Activated CD4-positive, alpha-beta T cell treated with anti-CD3 and anti-CD28 coated beads, Interleukin-2, Interleukin-4, amounts not matched to agents 100 ng/mL and 50 ng/mL, durations not matched to agents 16 hours and 8 hours (primary cell): Measurements from ENCODE around the gene SLC26A11.

ENCODE experiments used
- DNase-seq: peaks from one replicate; pipeline ENCODE4 v3.0.0-alpha.2; 2020; ENCODE audit warnings: low spot score

SLC26A11 gene

GRCh38 chr17:80220054-80220735 is at the start of gene SLC26A11, which contains the start of gene SGSH:
Gene SLC26A11, plus strand, starts transcription at chr17:80220427. Its CDS starts 1,134 bp downstream, at chr17:80221561.
Gene SGSH, minus strand, starts transcription at chr17:80220333. Its CDS starts 20 bp downstream, at chr17:80220313.
- DNase-seq: peak; percentile 73

GRCh38 chr17:80171681-80172080 is 48.5 kb upstream of the SLC26A11 start:
- DNase-seq: no peak

GRCh38 chr17:80173126-80173525 is 47.1 kb upstream of the SLC26A11 start:
- no peak for DNase-seq

DNA sequence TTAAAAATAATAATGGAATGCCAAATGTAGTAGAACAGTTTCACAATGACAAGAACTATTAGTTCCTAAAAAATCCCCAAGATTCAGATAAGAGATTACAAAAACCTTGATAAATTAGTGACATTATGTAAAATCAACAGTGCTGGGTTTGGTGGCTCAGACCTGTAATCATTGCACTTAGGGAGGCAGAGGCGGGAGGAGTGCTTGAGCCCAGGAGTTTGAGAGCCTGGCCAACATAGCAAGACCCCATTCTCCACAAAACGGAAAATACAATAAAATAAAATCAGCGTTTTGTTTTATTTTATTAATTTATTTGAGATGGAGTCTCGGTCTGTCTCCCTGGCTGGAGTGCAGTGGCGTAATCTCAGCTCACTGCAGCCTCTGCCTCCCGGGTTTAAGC is 46.3 kb upstream of the SLC26A11 start:
- DNase-seq: no peak

- DNase-seq: no peak
These were observed 43.5 kb upstream of the SLC26A11 start for GRCh38 chr17:80176757-80177156.

- no peak for DNase-seq
These were observed 42.1 kb upstream of the SLC26A11 start for GRCh38 chr17:80177986-80178595.

- no peak for DNase-seq
These were observed 40.0 kb upstream of the SLC26A11 start for GRCh38 chr17:80180192-80180591.

- DNase-seq: no peak
These were observed 38.8 kb upstream of the SLC26A11 start for GRCh38 chr17:80181431-80181830.

DNA sequence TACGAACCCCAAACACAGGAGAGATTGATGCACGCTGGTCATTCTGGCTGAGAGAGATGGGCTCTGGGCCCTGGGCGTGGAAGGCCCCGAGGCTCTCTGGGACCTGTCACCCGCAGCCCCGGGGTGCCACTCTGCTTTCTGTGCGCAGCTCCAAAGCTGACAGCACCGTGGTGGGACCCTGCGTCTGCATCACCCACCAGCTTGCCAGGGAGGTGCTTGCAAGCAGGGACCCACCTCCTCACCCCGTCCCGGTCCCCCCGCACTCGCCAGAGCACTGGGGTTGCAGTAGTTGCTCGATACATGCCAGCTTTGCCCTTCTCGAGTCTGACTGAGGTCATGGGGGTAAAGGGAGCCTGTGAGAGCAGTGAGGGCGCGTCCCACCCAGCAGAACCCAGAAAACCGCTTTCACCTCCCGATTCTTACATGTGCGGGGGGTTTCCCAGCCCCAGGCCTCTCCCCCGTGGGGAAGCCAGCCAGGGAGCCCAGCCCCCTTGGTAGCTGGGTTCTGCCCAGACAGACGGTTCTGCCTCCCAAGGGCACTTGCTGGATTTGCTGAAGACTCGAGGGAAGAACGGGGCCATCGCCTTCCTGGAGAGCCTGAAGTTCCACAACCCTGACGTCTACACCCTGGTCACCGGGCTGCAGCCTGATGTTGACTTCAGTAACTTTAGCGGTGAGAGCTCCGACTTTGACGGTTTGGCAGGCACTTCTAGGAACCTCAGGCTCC is 37.9 kb upstream of the SLC26A11 start:
- DNase-seq: no peak

DNA sequence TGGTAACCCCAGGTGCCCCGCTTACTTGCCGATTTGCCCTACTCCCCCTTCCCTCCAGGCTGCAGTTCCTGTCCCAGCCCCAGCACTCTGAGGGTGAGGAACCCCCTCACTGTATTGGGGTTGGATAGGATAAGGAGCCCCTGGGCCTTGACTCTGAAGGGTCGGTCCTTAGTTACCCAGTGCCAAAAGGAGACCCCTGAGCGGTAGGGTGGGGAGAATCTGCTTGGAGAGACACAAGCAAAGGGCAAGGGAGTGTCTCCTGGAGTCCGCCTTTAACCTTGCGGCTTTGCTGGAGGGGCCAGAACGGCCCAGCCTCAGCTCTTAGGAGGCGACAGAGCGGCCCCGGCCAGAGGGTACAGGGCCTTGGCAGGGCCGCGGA is 37.4 kb upstream of the SLC26A11 start:
- DNase-seq: no peak

DNA sequence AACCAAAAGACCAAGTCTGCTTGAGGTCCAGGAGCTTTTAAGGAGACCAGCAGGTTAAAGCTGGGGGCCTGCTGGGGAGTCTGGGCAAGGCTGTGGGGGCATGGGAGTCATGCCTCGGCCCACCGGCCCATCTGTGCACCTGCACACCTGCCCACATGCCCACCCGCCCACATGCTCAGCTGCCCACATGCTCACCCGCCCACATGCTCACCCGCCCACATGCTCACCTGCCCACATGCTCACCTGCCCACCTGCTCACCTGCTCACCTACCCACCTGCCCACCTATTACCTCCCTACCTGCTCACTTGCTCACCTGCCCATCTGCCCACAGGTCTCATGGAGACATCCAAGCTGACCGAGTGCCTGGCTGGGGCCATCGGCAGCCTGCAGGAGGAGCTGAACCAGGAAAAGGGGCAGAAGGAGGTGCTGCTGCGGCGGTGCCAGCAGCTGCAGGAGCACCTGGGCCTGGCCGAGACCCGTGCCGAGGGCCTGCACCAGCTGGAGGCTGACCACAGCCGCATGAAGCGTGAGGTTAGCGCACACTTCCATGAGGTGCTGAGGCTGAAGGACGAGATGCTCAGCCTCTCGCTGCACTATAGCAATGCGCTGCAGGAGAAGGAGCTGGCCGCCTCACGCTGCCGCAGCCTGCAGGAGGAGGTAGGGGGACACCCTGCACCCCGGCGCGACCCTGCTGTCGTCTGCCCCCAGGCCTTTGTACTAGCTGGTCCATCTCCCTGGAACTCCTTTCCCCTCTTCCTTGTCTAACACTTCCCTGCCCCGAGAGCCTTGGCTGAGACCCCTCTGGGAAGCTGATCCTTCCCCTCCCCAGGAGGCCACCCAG is 36.4 kb upstream of the SLC26A11 start:
- no peak for DNase-seq

DNA sequence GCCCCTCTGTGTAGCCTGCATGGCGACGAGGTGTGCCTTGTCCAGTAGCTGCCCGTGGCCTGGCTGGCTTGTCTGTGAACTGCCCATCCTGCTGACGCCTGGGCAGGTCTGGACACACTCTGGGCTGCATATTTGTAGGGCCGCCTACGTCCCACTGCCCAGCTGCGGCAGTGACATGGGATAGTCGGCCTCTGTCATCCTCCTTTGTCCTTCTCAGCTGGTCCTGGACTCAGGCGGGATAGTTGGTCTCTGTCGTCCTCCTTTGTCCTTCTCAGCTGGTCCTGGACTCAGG is 35.9 kb upstream of the SLC26A11 start:
- no peak for DNase-seq

- no peak for DNase-seq
These were observed 34.3 kb upstream of the SLC26A11 start for GRCh38 chr17:80185968-80186367.

DNA sequence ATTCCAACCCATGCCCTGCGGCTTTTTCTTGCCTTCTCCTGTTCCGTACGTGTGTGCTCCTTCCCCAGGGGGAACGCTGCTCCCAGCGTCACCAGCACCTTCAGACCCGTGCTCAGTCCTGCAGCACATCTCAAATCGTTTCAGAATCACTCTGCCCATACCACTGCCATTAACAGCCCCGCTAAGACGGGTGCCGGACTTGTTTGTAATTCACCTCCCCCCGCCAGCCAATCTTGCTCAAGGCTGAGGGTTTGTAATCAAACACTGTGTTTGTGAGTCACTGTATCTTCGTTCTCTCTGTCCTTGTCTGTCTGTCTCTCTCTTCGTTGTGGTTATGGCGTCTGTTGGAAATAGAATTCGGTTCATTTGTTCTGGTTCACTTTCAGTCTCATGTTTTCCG is 33.1 kb upstream of the SLC26A11 start:
- DNase-seq: no peak

DNA sequence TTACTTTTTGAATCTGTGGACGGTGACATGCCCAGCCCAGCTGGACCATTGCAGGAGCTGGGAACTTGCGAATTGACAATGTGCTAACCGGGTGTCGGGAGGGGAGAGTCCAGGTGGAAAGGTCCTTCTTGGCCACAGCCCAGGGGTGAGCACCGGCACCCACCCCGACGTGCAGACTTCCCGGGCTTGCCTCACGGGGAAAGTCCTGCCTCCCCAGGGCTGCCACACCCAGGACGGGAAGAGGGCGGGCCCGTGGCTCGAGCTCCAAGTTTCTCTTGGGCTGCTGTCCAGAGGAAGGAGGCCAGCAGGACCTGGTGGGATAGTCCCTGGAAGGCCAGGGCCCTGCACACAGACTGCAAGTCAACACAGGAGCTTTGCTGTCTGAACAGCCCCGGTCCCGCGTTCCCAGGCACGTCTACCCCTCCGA is 32.7 kb upstream of the SLC26A11 start:
- DNase-seq: no peak

GRCh38 chr17:80189611-80190010 is 30.6 kb upstream of the SLC26A11 start:
- no peak for DNase-seq

DNA sequence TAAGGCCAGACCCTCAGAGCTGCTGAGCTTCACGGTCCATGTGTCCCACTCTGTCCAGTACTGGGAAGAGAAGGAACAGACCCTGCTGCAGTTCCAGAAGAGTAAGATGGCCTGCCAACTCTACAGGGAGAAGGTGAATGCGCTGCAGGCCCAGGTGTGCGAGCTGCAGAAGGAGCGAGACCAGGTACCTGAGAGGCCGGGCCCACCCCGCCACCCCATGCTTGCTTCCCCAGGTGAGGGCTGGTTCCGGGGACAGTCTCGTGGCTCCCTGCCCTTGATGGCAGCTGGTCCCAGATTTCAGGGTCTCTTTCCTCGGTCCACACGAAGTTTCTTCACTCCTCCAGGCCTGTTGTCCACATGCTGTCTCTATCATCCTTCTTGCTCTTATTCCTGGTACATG is 29.5 kb upstream of the SLC26A11 start:
- no peak for DNase-seq

GRCh38 chr17:80191192-80191591 is 29.0 kb upstream of the SLC26A11 start:
- DNase-seq: no peak

GRCh38 chr17:80191865-80192661 is 28.2 kb upstream of the SLC26A11 start:
- no peak for DNase-seq

- no peak for DNase-seq
These were observed 25.1 kb upstream of the SLC26A11 start for GRCh38 chr17:80195141-80195540.

- peak; percentile 41 for DNase-seq
These were observed 24.3 kb upstream of the SLC26A11 start for GRCh38 chr17:80195671-80196529.
